Spleen (tissue), 7 donors: ENCODE results near the gene IL11RA.

Experiments used
- POLR2A ChIP-seq, 3 donors: fragments of 450-650 bp; IDR thresholded peaks; one replicate each; pipeline ENCODE4 v1.5.1; 2017; ENCODE audit warnings: antibody characterized with exemption in 3 of 3, mild to moderate bottlenecking in 1 of 3
- POLR2AphosphoS5 ChIP-seq, 3 donors: sonication (generic); formaldehyde crosslinking; IDR thresholded peaks; one replicate each; pipeline ENCODE4 v1.5.1; 2017; ENCODE audit warnings: antibody characterized with exemption in 3 of 3
- TF ChIP-seq, protein P1 (sequence below), 11 experiments: fragments of 200-600 bp in 7 of 11; fragments of 450-650 bp in 4 of 11; sonication (generic) in 4 of 11; IDR thresholded peaks in 8 of 11; conservative IDR thresholded peaks in 3 of 11; 1 replicate in 7 of 11; 2 replicates in 4 of 11; pipeline versions ENCODE4 v1.4.0 to v1.8.0; 2016 to 2021; ENCODE audit warnings: antibody characterized with exemption in 11 of 11, inconsistent platforms in 4 of 11, mild to moderate bottlenecking in 1 of 11
- donor health status: DM: no; HTN: no; CAD: no; lungs with moderate emphysema.
- donor health status: DM: no; HTN: no; CAD: no.
- donor health status: DM: no; HTN: no; CAD: no.

GRCh38 chr9:34647651-34648050 is 4.3 kb upstream of the IL11RA start:
- no peak for TF ChIP-seq POLR2A (IDR thresholded peaks at IDR 0.05)
- TF ChIP-seq, protein P1, sequence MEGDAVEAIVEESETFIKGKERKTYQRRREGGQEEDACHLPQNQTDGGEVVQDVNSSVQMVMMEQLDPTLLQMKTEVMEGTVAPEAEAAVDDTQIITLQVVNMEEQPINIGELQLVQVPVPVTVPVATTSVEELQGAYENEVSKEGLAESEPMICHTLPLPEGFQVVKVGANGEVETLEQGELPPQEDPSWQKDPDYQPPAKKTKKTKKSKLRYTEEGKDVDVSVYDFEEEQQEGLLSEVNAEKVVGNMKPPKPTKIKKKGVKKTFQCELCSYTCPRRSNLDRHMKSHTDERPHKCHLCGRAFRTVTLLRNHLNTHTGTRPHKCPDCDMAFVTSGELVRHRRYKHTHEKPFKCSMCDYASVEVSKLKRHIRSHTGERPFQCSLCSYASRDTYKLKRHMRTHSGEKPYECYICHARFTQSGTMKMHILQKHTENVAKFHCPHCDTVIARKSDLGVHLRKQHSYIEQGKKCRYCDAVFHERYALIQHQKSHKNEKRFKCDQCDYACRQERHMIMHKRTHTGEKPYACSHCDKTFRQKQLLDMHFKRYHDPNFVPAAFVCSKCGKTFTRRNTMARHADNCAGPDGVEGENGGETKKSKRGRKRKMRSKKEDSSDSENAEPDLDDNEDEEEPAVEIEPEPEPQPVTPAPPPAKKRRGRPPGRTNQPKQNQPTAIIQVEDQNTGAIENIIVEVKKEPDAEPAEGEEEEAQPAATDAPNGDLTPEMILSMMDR (IDR thresholded peaks at IDR 0.05 in 8 of 11, conservative IDR thresholded peaks at IDR 0.05 in 3 of 11), result no peak
- no peak for TF ChIP-seq POLR2AphosphoS5 (IDR thresholded peaks at IDR 0.05)
